NCI-H1694 treated with DMSO at 0.1 percent for 48 hours (cell line): ENCODE data around the gene BPHL.
"Not testable (repeated sequence)": the region's sequence is repeated elsewhere in the genome, so short reads cannot be mapped to it uniquely, and the experiment has no call there.

Source experiments
- DNase-seq: peaks from one replicate; lab custom pipeline; 2025; lab: John Stamatoyannopoulos, UW

BPHL gene

DNA sequence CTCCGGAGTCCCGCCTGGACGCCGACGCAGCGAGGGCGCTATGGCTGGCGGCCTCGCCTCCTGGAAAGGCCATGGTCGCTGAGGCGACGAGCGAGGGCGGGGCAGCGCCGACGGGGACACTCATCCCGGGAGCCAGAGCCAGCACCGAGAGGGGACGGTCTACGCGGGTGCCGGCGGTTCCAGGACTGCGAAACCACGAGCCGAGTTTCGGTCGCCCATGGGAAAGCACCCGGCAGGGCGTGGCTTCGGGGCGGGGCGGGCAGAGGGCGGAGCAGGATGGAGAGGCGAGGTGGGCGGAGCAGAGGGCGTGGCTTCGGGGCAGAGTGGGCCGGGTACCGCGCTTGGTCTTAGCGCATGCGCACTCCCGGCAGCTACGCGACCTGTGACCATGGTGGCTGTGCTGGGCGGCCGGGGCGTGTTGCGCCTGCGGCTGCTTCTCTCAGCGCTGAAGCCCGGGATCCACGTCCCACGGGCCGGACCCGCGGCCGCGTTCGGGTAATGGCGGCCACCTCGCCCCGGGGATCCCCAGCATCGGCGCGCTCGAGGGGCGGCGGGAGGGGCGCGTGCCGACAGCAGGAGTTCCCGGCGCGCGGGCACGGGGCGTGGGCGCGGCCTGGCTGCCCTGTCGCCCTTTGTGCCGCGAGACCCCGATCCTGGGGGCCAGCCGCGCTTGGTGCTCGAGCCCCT lies at the start of gene BPHL:
Gene BPHL, plus strand, starts transcription at position 359 of the 687 bp plus-strand sequence. Its CDS starts 30 bp downstream, at position 389.
- DNase-seq, result peak; percentile 82

DNA sequence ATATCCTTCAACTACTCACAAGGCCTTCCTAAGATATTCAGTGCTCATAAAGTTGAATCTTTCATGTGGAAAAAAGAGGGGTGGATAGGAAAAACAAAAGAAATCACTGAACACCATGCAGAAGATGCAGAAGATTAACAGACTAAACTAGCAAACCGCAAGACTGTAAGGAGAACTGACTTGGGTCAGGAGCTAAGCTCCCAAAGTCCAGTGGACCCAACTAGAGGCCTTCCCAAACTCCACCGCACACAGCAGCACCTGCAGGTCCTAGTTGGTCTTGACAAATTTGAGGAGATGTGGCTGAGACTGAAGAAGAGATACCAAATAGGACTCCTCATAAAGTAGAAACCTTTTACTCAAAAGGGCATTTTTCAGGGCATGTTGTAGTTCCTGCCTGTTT lies 46.9 kb upstream of the BPHL start:
- no peak for DNase-seq

DNA sequence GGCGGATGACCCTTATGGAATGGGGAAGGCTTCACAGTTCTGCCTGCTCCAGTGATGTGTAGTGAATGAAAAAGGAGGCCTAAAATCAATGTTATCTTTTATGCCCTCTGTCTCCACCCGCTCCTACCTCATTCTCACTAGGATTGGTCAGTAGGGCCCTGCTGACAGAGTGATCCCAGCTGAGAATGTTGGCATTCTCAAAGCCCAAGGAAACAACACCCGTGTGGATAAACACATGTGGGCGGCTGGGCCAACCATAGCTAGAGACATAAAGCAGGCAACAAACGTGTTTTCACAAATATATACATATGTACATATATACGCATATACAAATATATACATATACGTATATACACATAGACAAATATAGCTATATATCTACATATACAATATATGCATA lies 45.7 kb upstream of the BPHL start:
- no peak for DNase-seq

DNA sequence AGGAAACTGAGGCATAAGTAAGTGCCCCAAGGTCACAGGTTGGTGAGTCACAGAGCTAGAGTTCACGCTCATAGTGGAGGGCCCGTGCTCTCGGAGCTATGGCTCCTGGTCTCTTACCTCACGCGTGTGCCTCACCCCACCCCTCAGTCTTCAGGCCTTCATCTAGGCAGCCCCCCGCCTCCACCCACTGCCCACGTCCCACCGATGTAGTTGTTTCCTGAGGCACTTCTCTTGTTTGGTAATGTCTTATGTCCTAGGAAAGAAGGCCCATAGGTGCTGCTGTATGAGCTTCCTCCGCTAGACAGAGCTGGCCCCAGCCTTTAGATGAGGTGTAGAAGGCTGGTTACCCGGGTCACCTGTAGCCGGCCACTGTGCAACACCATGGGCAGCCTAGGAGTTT lies 45.1 kb upstream of the BPHL start:
- DNase-seq, result no peak

DNA sequence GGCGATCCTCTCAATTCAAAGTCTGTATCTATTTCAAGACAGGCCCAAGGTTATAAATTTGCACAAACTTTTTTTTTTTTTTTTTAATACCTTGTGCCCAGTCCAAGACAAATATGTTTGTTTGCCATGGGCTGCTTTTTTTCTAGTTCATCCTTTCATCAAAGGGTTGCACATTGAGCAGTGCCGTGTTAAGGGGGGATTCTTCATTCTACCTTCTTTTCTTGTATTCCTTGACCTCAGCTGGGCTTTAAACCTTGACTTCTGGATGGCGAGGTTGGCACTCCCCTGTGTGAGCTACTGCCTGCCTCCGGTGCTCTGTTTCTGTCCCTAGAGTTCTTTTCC lies 42.8 kb upstream of the BPHL start:
- DNase-seq, result no peak

DNA sequence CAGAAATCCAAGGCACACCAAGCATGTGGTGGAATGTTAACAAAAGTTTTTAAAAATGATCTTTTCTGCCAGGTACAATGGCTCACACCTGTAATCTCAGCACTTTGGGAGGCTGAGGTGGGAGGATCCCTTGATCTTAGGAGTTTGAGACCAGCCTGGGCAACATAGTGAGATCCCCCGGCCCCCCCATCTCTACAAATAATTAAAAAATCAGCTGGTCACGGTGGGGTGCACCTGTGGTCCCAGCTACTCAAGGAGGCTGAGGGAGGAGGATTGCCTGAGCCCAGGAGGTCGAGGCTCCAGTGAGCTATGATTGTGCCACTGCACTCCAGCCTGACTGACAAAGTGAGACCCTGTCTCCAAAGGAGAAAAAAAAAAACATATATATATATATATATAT lies 42.2 kb upstream of the BPHL start:
- no peak for DNase-seq

DNA sequence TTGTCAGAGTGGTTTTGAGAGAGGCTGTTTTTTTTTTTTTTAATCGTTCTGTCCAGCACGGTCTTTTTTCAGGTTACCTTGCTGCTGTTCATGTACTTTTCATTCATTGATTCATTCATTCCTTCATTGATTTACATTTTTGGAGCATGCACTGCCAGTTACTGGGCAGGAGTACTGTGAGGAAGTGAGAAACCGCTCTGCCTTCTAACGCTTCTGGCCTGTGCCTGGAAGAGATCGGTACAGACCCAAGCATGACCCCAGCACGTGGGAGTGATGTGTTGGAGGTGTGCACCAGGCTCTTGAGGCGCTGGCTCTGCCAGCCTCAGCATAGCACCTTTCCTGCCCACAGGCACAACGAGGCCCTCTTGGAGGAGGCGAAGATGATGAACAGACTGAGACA lies 41.1 kb upstream of the BPHL start:
- no peak for DNase-seq

DNA sequence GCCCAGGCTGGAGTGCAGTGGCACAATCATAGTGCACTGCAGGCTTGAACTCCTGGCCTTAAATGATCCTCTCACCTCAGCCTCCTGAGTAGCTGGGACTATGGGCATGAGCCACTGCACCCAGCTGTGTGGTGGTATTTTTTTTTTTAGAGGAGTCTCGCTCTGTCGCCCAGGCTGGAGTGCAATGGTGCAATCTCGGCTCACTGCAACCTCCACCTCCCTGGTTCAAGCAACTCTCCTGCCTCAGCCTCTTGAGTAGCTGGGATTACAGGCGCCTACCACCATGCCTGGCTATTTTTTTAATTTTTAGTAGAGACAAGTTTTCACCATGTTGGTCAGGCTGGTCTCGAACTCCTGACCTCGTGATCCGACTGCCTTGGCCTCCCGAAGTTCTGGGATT lies 39.6 kb upstream of the BPHL start:
- DNase-seq, result not testable (repeated sequence)

DNA sequence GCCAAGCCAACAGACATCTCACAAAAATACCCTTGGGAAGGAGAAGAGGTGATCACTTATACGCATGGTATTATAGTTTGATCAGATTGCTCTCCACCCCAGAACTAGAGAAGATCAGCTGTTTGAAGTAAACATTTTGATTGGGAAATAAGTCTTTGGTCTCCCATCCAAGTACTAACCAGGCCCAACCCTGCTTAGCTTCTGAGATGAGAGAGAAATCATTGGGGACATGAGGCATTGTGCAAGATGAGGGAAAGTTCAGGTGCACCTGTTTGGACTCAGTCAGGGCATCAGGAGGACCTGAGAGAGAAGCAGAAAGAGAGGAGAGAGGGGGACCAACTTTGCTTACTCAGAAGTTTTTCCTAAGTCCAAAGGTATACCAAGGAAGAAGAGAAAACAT lies 38.8 kb upstream of the BPHL start:
- no peak for DNase-seq

DNA sequence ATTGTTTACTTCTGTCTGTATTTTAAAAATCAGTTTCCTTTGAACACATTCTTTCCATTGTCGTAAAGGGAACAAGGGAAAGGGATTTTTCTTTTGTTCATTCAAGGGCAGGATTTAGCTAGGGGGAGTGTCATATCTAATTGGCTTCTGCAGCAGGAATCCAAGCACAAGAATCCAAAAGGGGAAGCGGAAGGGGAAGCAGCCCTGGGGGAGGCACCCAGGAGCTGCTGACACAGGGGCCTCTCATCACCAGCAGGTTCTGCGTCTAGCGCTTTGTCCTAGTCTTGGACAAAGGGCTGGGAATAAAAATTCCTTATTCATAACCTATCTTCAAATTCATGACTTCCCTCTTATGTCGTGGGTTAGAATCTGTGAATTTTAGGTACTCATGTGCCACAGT lies 36.6 kb upstream of the BPHL start:
- DNase-seq, result no peak

DNA sequence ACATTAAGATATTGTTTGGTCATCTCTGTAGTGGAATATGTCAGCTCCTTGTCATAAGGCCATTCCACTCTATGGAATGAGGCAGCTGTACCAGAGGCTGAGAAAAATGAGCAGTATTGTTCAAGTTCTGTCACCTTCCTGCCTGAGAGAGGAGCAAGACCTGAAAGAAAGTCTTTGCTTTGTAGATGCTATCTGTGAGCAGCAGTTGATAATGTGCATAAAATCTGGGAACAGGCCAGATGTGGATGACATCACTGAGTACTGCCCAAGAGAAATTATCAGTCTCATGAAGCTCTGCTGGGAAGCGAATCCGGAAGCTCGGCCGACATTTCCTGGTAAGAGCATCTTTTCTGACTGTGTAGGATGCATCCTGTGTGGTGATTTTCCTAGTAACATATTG lies 33.4 kb upstream of the BPHL start:
- DNase-seq, result no peak

DNA sequence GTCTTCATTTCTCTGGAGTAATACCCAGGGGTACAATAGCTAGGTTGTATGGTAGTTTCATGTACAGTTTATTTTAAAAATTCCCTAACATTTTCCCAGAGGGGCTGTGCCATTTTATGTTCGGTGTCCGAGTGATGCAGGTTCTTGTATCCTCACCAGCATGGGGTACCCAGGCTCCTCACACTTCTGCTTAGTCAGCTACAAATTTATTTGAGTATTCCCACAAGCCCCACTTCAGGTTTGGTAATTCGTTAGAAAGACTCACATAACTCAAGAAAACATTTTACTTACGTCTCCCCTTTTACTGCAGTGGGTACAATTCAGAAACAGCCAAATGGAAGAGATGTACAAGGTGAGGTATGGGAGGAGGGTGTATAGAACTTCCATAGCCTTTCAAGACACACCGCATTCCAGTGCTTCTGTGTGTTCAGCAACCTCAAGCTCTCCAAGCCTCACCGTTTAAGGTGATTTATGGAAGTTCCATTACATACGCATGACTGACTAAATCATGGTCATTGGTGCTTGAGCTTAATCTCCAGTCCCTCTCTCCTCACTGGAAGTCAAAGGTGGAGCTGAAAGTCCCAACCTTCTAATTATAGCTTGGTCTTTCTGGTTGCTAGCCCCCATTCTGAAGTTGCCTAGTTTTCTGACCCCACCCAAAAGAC lies 32.1 kb upstream of the BPHL start:
- no peak for DNase-seq

DNA sequence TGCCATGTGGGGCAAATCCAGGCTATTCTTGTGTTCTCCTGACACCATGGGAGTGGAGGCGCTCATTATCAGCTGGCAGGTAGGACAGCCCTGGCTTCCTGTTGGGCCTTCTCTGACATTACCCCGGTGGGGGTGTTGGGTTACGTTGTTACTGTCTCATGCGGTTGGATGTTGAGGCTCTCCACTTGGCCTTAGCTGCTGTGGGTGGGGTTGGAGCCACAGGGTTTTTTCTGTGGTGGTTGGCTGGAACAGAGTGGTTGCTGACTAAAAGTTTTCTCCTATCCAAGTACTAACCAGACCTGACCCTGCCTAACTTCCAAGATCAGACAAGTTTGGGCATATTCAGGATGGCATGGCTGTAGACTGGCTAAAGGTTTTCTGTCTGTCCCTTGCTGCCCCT lies 30.1 kb upstream of the BPHL start:
- no peak for DNase-seq

DNA sequence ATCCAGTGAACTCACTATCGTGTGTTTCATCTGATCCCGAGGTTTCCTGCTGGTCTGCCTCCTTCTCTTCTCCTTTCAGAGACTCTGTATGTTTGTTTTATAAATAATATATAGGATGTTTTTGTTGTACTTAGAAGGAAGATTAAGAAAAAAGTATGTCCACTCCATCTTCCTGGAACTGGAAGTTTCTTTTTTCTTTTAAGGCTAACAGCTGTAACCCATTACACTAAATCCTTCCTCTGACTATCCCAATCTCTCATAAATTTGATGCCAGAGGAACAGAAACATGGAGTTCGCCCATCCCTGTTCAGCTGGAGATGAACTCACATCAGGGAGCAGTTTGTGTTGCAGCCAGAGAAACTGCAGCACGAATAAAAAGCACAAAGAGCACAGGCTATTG lies 29.5 kb upstream of the BPHL start:
- DNase-seq, result no peak

DNA sequence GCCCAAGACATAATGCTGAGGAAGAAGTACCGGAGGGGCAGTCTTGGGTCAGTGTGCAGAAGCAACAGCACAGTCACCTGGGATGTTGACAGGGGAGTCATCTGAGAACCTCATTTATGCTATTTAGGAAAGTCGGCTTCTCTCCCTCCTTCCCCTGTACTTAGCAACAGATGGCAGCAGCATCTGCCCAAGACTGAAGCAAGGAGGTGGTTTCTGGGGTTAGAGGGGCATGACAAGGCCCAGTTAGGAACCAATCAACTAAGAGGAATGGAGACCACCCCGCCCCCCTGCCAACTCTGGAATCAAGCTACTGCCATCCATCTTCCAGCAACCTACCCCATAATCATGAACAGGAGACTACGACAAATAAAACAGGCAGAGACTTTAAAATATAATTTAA lies 28.5 kb upstream of the BPHL start:
- no peak for DNase-seq

DNA sequence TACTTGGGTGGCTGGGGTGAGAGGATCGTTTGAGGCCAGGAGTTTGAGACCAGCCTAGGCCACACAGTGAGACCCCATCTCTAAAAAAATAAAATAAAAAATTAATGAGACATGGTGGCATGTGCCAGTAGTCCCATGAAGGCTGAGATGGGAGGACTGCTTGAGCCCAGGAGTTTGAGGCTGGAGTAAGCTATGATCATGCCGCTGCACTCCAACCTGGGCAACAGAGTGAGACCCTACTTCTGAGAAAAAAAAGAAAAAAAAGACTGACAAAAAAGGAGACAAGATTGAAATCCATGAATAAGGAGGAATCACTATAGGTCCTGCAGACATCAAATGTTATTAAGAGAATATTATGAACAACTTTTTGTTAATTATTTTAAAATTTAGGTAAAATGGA lies 23.7 kb upstream of the BPHL start:
- DNase-seq, result no peak

DNA sequence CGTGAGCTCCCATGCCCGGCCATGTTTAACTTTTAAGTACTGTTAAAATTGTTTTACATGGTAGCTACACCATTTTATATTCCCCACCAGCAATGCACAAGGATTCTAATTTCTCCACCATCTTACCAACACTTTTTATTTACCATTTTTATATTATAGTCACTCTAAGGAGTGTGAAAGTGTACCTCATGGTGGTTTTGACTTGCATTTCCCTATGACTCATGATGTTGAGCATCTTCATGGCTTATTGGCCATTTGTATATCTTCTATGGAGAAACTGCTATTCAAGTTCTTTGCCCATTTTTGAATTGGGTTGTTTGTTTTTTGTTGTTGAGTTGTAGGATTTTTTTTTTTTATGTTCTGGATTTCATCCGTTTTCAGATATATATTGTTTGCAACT lies 15.6 kb upstream of the BPHL start:
- no peak for DNase-seq

DNA sequence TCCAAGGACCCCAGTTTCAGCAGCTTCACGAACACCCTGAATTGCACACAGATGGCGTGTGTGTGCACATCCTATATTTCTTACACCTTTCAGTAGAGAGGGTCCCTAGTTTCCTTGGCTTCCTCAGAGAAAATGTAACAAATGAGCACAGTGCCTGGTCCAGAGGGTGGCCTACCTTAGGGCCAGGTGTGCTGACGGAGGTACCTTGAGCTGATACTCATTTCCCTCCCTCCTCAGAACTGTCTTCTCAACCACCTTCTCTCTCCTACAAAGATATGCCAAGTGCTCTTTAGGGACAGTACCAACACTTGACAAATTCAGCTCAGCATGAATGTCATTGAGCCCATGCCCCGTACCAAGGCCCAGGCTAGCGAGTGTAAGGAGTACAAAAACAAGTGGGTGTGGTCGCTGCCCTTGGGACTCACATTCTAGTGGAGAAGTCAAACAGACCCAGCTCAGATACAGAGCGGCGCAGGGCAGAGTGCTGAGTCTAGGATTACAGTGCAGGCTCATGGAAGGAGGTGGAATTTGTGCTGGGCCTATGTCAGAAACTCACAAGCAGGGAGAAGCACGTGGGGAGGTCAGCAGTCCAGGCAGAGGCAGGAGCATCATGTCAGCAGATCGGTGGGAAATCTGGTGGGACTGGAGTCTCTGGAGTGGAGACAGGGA lies 9.6 kb upstream of the BPHL start:
- no peak for DNase-seq

DNA sequence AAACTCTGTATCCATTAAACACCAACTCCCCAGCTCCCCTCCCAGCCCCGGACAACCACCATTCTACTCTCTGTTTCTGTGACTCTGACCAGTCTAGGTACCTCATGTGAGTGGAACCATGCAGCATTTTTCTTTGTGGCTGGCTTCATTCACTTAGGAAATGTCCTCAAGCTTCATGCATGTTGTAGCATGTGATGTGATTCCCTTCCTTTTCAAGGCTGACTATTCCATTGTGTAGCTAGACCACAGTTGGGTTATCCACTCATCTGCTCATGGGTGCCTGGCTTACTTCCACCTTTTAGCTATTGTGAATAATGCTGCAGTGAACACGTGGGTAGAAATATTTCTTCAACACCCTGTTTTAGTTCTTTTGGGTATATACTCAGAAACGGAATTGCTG lies 8.8 kb upstream of the BPHL start:
- no peak for DNase-seq

DNA sequence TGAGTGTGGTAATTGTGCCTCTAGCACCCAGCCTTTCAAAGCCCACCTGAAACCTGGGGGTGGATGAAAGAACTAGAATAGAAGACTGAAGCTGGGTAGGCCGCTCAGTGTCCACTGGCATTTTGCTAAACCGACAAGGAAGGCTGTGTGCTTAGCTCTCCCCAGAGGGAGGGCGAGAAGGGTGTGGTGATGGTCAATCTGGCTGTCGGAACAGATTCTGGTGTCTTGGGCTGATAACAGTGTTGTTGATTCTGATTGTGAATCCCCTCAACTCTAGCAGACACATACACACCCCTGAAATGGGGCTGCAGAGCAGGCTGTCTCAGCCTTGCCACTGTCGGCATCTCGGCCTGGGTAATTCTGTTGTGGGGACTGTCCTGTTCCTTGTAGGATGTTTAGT lies 4.1 kb upstream of the BPHL start:
- no peak for DNase-seq

DNA sequence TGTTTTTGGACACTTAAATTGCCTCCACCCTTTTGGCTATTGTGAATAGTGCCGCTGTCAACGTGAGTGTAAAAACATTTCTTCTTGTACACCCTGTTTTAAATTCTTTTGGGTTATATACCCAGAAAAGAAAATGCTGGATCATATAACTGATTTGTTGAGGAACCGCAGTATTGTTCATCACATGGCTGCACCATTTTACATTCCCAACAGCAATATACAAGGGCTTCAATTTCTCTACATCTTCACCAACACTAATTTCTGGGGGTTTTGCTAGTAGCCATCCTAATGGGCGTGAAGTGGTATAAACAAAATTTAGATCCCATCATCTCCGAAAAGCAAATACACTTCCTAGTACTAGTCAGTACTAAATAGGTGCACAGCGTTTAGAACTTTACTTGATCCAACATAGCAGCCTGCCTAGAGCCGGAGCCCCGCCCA lies 579 bp upstream of the BPHL start:
- DNase-seq, result no peak

DNA sequence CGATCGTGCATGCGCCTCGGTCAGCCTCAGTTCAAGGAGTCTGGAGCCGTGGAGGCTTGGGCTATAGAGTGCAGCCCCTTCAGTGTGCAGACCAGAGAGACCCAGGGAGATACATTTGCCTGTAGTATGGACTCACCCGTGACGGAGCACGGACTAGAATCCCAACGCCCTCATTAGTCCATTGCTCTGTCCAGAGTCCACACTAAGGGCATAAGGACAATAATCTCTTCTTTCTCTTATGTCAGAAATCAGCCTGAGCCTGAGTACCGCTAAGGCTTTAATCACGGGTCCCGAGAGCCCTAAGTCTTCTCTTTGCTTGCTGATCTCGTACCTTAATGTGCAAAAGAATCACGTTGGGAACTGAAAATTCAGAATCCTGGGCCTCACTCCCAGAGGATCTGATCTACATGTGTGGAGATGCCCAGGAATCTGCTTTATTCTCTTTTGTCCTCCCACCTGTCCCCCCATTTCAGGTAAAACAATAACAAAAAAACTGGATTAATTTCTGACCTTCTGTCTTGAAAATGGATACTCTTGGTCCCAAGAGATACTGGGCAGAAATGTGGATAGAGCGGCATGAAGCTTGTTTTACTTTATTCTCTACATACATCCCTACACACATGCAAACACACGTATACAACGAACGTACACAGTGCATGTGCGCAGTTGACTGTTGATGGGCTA lies 671 bp downstream of the BPHL start:
- no peak for DNase-seq

DNA sequence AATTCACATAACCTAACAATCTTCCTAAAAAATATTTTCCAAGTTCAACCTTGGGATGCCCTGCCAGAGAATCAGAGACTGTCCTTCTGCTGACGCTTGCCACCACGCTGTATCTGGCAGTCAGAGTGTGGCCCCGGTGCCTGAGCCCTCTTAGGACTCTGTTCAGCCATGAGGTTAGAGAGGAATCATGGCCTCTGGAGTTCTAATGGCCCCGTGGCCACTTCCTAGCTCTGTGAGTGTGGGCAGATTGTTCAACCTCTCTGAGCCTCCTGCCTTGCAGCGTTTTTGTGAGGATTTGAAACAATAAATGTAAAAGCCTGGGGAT lies 2.2 kb downstream of the BPHL start:
- no peak for DNase-seq
